HFF-Myc (cell line): ENCODE measurements around the gene CNTN5.

Experiments used
- DNase-seq: peaks from one replicate; pipeline ENCODE4 v3.0.0-alpha.2; 2011; ENCODE audit warnings: low read depth; ENCODE audit errors: extremely low read depth
- H3K4me3 ChIP-seq: replicated peaks from 2 replicates; pipeline ENCODE4 v1.5.1; 2011; ENCODE audit warnings: low read depth, mild to moderate bottlenecking, control low read depth, low read length
- TF ChIP-seq, protein P1 (sequence below): IDR thresholded peaks from 2 replicates; pipeline ENCODE4 v1.5.1; 2012; ENCODE audit warnings: mild to moderate bottlenecking, low read depth, low read length, control low read depth; ENCODE audit errors: missing control alignments

Gene CNTN5

DNA sequence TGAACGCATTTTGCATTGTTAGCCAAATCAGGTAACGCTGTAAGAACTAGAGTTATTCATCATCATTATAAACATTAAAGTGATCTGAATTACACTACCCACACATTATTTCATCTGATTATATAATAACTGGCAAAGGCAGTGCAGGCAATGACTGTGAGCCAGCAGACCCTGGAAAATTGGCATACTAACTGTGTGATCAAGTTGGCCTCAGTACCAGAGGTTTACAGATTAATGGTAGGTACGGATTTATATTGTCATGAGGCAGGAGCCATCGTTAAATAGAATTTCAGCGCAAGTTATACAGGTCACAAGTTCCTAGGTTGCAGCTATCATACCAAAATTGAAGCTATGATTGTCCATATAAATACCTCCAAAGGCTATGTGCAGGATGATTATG lies 225.4 kb downstream of the CNTN5 start:
- H3K4me3 ChIP-seq: no peak overlapping the region
- TF ChIP-seq, protein P1, sequence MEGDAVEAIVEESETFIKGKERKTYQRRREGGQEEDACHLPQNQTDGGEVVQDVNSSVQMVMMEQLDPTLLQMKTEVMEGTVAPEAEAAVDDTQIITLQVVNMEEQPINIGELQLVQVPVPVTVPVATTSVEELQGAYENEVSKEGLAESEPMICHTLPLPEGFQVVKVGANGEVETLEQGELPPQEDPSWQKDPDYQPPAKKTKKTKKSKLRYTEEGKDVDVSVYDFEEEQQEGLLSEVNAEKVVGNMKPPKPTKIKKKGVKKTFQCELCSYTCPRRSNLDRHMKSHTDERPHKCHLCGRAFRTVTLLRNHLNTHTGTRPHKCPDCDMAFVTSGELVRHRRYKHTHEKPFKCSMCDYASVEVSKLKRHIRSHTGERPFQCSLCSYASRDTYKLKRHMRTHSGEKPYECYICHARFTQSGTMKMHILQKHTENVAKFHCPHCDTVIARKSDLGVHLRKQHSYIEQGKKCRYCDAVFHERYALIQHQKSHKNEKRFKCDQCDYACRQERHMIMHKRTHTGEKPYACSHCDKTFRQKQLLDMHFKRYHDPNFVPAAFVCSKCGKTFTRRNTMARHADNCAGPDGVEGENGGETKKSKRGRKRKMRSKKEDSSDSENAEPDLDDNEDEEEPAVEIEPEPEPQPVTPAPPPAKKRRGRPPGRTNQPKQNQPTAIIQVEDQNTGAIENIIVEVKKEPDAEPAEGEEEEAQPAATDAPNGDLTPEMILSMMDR: no peak

GRCh38 chr11:99256614-99257013 lies 235.9 kb downstream of the CNTN5 start:
- no peak for DNase-seq
- TF ChIP-seq, protein P1: no peak
- H3K4me3 ChIP-seq: no peak overlapping the region

More for the DNA sequence above, 225.4 kb downstream of the CNTN5 start:
- no peak for DNase-seq

- TF ChIP-seq, protein P1: no peak
- DNase-seq: no peak
- no peak overlapping the region for H3K4me3 ChIP-seq
These were observed 236.4 kb downstream of the CNTN5 start for GRCh38 chr11:99257131-99257530.

GRCh38 chr11:99260696-99261095 lies 239.9 kb downstream of the CNTN5 start:
- H3K4me3 ChIP-seq: no peak overlapping the region
- TF ChIP-seq, protein P1: no peak
- no peak for DNase-seq

GRCh38 chr11:99268886-99269285 lies 248.1 kb downstream of the CNTN5 start:
- no peak overlapping the region for H3K4me3 ChIP-seq
- no peak for DNase-seq
- TF ChIP-seq, protein P1: no peak

DNA sequence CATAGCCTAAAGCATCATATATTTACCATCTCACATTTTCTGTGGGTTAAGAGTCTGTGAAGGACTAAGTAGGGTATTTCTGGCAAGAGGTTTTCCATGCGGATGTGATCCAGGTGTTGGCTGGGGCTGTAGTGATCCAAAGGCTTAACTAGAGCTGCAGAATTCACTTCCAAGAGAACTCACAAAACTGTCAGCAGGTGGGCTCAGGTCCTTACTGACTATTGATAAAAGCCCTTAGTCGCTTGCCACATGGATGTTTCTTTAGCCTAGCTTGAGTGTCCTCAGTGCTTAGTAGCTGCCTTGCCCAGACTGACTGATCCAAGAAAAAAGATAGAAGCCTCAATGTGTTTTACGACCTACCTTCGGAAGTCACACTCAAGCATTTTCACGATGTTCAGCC lies 250.8 kb downstream of the CNTN5 start:
- TF ChIP-seq, protein P1: no peak
- no peak overlapping the region for H3K4me3 ChIP-seq
- DNase-seq: no peak

- DNase-seq: no peak
- H3K4me3 ChIP-seq: no peak overlapping the region
- TF ChIP-seq, protein P1: no peak
These were observed 254.8 kb downstream of the CNTN5 start for GRCh38 chr11:99275521-99275920.
